ENCODE measurements around the gene TALDO1. TPM values are rescaled to one million over a fixed set of nuclear protein-coding genes. Genes with fewer than 3 reads are reported as not detected.

The TALDO1 gene
- total and polyA plus RNA-seq, 2 donors (not counting 1 experiment from before 2014, with no cell fraction given) = 136 to 150 TPM

DNA sequence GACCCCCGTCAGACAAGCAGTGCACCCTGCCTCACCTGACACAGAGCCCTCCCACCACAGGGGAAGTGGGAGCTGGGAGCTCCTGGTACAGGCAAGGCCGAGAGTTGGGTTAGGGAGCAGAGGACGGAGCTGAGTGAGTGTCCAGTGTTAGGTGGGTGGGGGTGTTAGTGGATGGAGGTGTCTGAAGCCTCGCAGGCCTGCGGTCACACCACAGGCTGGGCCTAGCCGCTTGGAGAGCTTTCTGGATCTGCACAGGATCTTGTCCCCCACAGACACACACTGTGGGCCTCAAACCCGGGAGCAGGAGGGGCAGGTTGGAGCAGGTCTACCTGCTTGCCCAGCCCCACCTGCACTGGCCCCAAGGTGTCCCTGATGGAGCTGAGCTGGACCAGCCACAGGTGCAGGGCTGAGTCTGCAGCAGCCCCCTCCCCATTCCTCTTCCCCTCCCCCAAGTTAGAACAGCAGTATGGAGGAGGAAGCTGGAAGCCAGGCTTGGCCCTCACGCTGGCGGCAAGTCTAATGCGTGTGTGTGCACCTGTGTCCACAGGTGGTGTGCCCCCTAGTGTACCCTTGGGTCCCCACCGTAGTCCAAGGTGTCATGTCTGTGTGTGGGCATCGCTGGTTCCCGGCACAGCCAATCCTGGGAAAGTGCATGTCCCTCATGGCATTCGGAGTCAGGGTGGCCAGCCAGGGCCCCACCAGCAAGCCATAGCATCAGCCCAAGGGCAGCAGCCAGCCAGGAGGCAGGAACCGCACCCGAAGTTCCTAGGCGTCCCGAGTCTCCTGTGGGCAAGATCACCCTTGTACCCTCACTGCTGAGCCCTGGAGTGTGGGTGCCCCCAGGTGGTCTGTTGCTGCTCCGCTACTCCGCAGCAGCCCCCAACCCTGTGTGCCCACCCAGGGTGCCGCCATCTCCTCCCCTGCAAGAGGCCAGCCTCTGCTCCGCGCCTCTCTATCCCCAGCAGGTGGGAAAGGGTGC lies 32.0 kb downstream of the TALDO1 start:
- Histone ChIP-seq H3K4me1 (ENCODE audit: control insufficient read depth, extremely low read depth, insufficient read depth, low read length) (peaks cover 4% of the 10 kb centered on the region), H3K27ac (ENCODE audit: insufficient read depth, low read length) (no peak overlapping the region), H3K79me2 (ENCODE audit: control insufficient read depth, insufficient read depth, low read length) (peaks cover 40% of the 10 kb centered on the region), H3K27me3 (ENCODE audit: control insufficient read depth, insufficient read depth, low read length) (no peaks in the 10 kb centered on the region), H3K9me3 (ENCODE audit: control insufficient read depth, insufficient read depth, low read depth, low read length) (no peaks in the 10 kb centered on the region), H3K36me3 (ENCODE audit: control insufficient read depth, insufficient read depth, low read length) (peaks cover 10% of the 10 kb centered on the region), H3K9ac (ENCODE audit: insufficient read depth, low read length) (no peak overlapping the region), H3K4me3 (replicated peaks in 1 of 4; ENCODE audit: control extremely low read depth in 1 of 4, insufficient read depth in 1 of 4, low read depth in 3 of 4, low read length in 4 of 4) (no peak overlapping the region), H4K20me1 (ENCODE audit: control insufficient read depth, extremely low read depth, insufficient read depth, low read length) (no peaks in the 10 kb centered on the region), H3K4me2 (ENCODE audit: extremely low read depth, insufficient read depth, low read length) (no peak overlapping the region), H2AFZ (ENCODE audit: low read length) (no peak overlapping the region)
- no peak for DNase-seq (ENCODE audit: low read depth in 2 of 2)
- no peak for TF ChIP-seq EZH2 (IDR thresholded peaks at IDR 0.05; ENCODE audit: low read length, missing control alignments)
- TF ChIP-seq, protein P1, sequence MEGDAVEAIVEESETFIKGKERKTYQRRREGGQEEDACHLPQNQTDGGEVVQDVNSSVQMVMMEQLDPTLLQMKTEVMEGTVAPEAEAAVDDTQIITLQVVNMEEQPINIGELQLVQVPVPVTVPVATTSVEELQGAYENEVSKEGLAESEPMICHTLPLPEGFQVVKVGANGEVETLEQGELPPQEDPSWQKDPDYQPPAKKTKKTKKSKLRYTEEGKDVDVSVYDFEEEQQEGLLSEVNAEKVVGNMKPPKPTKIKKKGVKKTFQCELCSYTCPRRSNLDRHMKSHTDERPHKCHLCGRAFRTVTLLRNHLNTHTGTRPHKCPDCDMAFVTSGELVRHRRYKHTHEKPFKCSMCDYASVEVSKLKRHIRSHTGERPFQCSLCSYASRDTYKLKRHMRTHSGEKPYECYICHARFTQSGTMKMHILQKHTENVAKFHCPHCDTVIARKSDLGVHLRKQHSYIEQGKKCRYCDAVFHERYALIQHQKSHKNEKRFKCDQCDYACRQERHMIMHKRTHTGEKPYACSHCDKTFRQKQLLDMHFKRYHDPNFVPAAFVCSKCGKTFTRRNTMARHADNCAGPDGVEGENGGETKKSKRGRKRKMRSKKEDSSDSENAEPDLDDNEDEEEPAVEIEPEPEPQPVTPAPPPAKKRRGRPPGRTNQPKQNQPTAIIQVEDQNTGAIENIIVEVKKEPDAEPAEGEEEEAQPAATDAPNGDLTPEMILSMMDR (conservative IDR thresholded peaks at IDR 0.05 in 1 of 2, IDR thresholded peaks at IDR 0.05 in 1 of 2; ENCODE audit: low read depth in 1 of 2, low read length in 2 of 2) = no peak

DNA sequence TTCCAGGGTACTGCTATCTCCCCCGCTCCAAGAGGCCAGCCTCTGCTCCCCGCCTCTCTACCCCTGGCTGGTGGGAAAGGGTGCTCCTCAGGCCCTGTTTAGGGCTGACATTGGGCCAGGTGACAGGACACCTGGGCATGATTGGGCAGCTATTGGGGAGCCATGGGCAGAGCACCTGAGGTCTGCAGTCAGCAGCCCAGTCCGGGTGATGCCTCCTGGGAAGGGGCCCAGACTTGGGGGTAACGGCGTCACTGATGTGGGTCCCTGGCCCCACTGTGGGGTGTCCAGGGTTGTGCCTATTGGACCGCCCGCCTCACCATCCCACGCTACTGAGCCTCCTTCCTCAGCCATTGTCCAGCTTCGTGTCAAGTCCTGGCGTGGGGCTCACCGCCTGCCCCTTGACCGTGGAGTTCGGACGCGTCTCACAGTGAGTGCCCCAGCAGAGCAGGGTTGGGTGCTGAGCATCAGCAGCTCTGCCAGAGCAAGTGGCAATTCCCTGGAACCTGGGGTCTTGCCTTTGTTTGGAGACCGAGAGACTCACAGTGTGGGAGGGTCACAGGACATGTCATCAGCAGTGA lies 32.8 kb downstream of the TALDO1 start:
- H3K9me3 ChIP-seq (ENCODE audit: control insufficient read depth, insufficient read depth, low read depth, low read length) = no peaks in the 10 kb centered on the region
- H3K36me3 ChIP-seq (ENCODE audit: control insufficient read depth, insufficient read depth, low read length) = peaks cover 8% of the 10 kb centered on the region
- no peaks in the 10 kb centered on the region for H3K27me3 ChIP-seq (ENCODE audit: control insufficient read depth, insufficient read depth, low read length)
- DNase-seq (ENCODE audit: low read depth in 2 of 2) = no peak
- no peak overlapping the region for H3K9ac ChIP-seq (ENCODE audit: insufficient read depth, low read length)
- no peak overlapping the region for H3K4me3 ChIP-seq (replicated peaks in 1 of 4; ENCODE audit: control extremely low read depth in 1 of 4, insufficient read depth in 1 of 4, low read depth in 3 of 4, low read length in 4 of 4)
- no peak for TF ChIP-seq EZH2 (IDR thresholded peaks at IDR 0.05; ENCODE audit: low read length, missing control alignments)
- TF ChIP-seq, protein P1 (conservative IDR thresholded peaks at IDR 0.05 in 1 of 2, IDR thresholded peaks at IDR 0.05 in 1 of 2; ENCODE audit: low read depth in 1 of 2, low read length in 2 of 2) = no peak
- H3K4me1 ChIP-seq (ENCODE audit: control insufficient read depth, extremely low read depth, insufficient read depth, low read length) = peaks cover 4% of the 10 kb centered on the region
- H3K27ac ChIP-seq (ENCODE audit: insufficient read depth, low read length) = no peak overlapping the region
- peaks cover 33% of the 10 kb centered on the region for H3K79me2 ChIP-seq (ENCODE audit: control insufficient read depth, insufficient read depth, low read length)
- H3K4me2 ChIP-seq (ENCODE audit: extremely low read depth, insufficient read depth, low read length) = no peak overlapping the region
- H4K20me1 ChIP-seq (ENCODE audit: control insufficient read depth, extremely low read depth, insufficient read depth, low read length) = no peaks in the 10 kb centered on the region
- H2AFZ ChIP-seq (ENCODE audit: low read length) = no peak overlapping the region
